Cardiac muscle cell (in vitro differentiated cells and primary cell): ENCODE results near the gene ARPC1B. TPM values are rescaled to one million over a fixed set of nuclear protein-coding genes. Genes with fewer than 3 reads are reported as not detected.
"Not testable (repeated sequence)": the region's sequence is repeated elsewhere in the genome, so short reads cannot be mapped to it uniquely, and the experiment has no call there.

ENCODE experiments used
- DNase-seq, 2 donors: peaks; one replicate each; pipeline versions ENCODE4 v3.0.0 to v3.0.0-alpha.2; 2010 to 2017; ENCODE audit warnings: low read depth in 1 of 2, low spot score in 1 of 2
- H3K27ac ChIP-seq: fragments of 200-600 bp; sonication (generic); 2 replicates; pipeline ENCODE4 v1.5.1; 2016
- H3K27me3 ChIP-seq: fragments of 200-600 bp; sonication (generic); 2 replicates; pipeline ENCODE4 v1.6.0; 2016; ENCODE audit warnings: control low read depth
- H3K36me3 ChIP-seq: fragments of 200-600 bp; sonication (generic); 2 replicates; pipeline ENCODE4 v1.5.1; 2016; ENCODE audit warnings: control low read depth
- H3K4me1 ChIP-seq: fragments of 200-600 bp; sonication (generic); 2 replicates; pipeline ENCODE4 v1.8.1; 2017; ENCODE audit warnings: low read depth, mild to moderate bottlenecking, mixed run types
- H3K4me3 ChIP-seq: fragments of 200-600 bp; sonication (generic); 2 replicates; pipeline ENCODE4 v1.5.1; 2016; ENCODE audit warnings: mild to moderate bottlenecking
- H3K9me3 ChIP-seq: fragments of 200-600 bp; sonication (generic); 2 replicates; pipeline ENCODE4 v1.5.1; 2017; ENCODE audit warnings: low read depth, mild to moderate bottlenecking, control low read depth
- polyA plus RNA-seq: library from polyadenylated mRNA; unstranded; fragments of >200 nt; fragmentation: Nextera tagmentation; extraction: Ambion mirVana; gene quantifications from 2 replicates; pipeline ENCODE4 v1.2.1, GENCODE V29; 2016
- total RNA-seq: library from RNA; depleted of rRNA; stranded (reverse); fragments of >200 nt; gene quantifications from 2 replicates; pipeline ENCODE4 v1.2.3, GENCODE V29; 2016
- TF ChIP-seq, protein P1 (sequence below): IDR thresholded peaks from 2 replicates; pipeline ENCODE4 v1.5.1; 2012; ENCODE audit warnings: low read depth, mild to moderate bottlenecking, low read length

ARPC1B gene
- total and polyA plus RNA-seq, 2 experiments from 2014 or later = 38.7 to 49.3 TPM

DNA sequence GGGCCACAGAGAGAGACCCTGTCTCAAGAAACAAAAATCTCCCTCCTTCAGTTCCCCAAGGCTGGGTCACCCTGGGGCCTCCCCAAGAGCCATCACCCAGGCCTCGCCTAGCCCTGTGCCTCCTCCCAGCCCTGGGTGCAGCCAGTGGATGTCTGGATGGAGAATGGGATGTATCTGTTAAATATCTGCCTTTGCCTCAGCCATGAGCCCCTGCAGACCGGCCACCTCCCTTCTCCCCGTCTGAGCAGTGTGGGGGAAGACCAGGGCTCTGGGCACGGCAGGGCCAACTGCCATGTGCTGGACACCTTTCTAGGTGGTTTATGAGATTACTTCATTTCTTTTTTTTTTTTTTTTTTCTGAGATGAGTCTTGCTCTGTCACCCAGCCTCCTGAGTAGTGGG is 10.0 kb downstream of the ARPC1B start:
- H3K9me3 ChIP-seq = no peaks in the 10 kb centered on the region
- TF ChIP-seq, protein P1, sequence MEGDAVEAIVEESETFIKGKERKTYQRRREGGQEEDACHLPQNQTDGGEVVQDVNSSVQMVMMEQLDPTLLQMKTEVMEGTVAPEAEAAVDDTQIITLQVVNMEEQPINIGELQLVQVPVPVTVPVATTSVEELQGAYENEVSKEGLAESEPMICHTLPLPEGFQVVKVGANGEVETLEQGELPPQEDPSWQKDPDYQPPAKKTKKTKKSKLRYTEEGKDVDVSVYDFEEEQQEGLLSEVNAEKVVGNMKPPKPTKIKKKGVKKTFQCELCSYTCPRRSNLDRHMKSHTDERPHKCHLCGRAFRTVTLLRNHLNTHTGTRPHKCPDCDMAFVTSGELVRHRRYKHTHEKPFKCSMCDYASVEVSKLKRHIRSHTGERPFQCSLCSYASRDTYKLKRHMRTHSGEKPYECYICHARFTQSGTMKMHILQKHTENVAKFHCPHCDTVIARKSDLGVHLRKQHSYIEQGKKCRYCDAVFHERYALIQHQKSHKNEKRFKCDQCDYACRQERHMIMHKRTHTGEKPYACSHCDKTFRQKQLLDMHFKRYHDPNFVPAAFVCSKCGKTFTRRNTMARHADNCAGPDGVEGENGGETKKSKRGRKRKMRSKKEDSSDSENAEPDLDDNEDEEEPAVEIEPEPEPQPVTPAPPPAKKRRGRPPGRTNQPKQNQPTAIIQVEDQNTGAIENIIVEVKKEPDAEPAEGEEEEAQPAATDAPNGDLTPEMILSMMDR = no peak
- H3K4me1 ChIP-seq = no peaks in the 10 kb centered on the region
- no peak overlapping the region for H3K27ac ChIP-seq
- no peaks in the 10 kb centered on the region for H3K36me3 ChIP-seq
- no peak for DNase-seq
- H3K27me3 ChIP-seq = no peaks in the 10 kb centered on the region
- H3K4me3 ChIP-seq = no peak overlapping the region

DNA sequence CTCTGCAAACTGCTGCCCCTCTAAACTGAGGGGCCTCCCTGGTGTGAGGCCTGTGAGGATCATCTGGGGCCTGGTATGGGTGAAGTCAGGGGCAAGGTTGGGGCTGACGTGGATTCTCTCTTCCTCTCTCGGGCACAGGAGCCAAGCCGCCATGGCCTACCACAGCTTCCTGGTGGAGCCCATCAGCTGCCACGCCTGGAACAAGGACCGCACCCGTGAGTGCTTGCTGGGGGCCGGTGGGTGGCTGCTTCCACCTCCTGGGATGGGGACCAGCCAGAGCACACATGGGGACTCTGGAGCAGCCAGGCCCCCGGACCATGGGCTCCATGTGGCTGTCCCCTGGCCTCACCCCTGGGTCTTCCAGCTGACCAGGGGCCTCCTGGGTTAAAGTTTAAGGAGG is 11.0 kb downstream of the ARPC1B start:
- Histone ChIP-seq H3K4me3 (no peak overlapping the region), H3K27ac (no peak overlapping the region), H3K27me3 (no peaks in the 10 kb centered on the region), H3K4me1 (no peaks in the 10 kb centered on the region), H3K36me3 (no peaks in the 10 kb centered on the region), H3K9me3 (no peaks in the 10 kb centered on the region)
- TF ChIP-seq, protein P1 = no peak
- DNase-seq = no peak

DNA sequence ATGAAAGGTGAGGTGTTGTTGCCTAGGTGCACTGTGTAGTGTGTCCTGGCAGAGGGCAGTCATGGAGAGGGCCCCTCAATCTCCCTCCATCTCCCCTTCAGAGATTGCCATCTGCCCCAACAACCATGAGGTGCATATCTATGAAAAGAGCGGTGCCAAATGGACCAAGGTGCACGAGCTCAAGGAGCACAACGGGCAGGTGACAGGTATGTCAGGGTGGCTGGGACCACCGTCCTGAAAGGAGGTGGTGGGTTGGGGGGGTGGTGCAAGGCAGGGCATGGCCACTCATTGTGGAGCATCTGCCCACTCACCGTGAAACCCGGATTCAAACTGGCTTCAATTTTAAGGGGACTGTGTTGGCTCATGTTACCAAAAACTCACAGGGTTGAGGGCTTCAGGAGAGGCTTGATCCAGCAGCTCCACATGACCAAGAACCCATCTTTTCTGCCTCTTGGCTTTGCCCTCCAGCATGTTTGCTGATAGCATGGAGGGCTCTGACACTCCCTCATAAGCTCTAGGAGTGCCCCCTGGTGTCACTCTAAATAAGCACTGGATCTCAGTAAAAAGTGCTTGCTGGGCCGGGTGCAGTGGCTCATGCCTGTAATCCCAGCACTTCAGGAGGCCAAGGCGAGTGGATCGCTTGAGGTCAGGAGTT is 12.2 kb downstream of the ARPC1B start:
- H3K9me3 ChIP-seq = no peaks in the 10 kb centered on the region
- H3K27me3 ChIP-seq = no peaks in the 10 kb centered on the region
- TF ChIP-seq, protein P1 = peak; percentile 22
- DNase-seq = peak in 1 of 2 donors; percentile 59
- H3K4me1 ChIP-seq = no peaks in the 10 kb centered on the region
- no peak overlapping the region for H3K4me3 ChIP-seq
- no peaks in the 10 kb centered on the region for H3K36me3 ChIP-seq
- no peak overlapping the region for H3K27ac ChIP-seq

DNA sequence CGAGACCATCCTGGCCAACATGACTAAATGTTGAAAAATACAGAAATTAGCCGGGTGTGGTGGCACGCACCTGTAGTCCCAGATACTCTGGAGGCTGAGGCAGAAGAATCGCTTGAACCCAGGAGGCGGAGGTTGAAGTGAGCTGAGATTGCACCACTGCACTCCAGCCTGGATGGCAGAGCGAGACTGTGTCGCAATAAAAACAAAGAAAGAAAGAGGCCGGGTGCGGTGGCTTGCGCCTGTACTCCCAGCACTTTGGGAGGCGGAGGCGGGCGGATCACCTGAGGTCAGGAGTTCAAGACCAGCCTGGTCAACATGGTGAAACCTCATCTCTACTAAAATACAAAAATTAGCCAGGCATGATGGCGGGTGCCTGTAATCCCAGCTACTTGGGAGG is 12.7 kb downstream of the ARPC1B start:
- not testable (repeated sequence) for DNase-seq, H3K36me3 ChIP-seq, H3K4me3 ChIP-seq, H3K4me1 ChIP-seq, H3K9me3 ChIP-seq, H3K27ac ChIP-seq, H3K27me3 ChIP-seq

DNA sequence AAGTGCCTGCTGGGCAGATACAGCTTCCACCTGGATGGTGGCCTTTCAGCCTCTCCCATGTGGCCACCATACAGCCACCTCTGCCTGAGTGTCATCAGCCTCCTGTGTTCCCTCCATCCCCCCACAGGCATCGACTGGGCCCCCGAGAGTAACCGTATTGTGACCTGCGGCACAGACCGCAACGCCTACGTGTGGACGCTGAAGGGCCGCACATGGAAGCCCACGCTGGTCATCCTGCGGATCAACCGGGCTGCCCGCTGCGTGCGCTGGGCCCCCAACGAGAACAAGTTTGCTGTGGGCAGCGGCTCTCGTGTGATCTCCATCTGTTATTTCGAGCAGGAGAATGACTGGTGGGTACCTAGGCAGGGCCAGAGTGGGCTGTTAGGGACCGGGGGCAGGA is 13.4 kb downstream of the ARPC1B start:
- H3K27ac ChIP-seq = no peak overlapping the region
- no peaks in the 10 kb centered on the region for H3K4me1 ChIP-seq
- H3K36me3 ChIP-seq = no peaks in the 10 kb centered on the region
- no peaks in the 10 kb centered on the region for H3K27me3 ChIP-seq
- H3K4me3 ChIP-seq = no peak overlapping the region
- no peaks in the 10 kb centered on the region for H3K9me3 ChIP-seq
- no peak for DNase-seq
- TF ChIP-seq, protein P1 = no peak

DNA sequence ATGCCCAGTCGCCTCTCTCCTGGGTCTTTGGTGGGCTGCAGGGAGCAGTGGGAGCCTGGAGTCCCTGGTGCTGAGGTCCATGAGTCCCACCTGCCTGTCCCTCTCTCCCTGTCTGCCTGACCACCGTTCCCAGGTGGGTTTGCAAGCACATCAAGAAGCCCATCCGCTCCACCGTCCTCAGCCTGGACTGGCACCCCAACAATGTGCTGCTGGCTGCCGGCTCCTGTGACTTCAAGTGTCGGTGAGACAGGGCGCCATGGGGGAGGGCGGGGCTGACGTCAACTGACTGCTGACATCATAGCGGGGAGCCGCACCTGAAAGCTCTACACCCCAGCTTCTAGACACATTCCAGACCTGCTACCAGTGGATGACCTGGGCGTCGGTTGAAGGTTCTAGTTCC is 15.2 kb downstream of the ARPC1B start:
- TF ChIP-seq, protein P1 = no peak
- Histone ChIP-seq H3K4me1 (peaks cover 7% of the 10 kb centered on the region), H3K9me3 (no peaks in the 10 kb centered on the region), H3K4me3 (no peak overlapping the region), H3K27me3 (no peaks in the 10 kb centered on the region), H3K27ac (no peak overlapping the region), H3K36me3 (no peaks in the 10 kb centered on the region)
- DNase-seq = no peak
